HL-60 (cell line): ENCODE results near the gene OIP5.
A peak's percentile ranks its signal among the peaks of the same experiment; 100 is the strongest.

ENCODE experiments used
- GABPA ChIP-seq: IDR thresholded peaks from 2 replicates; pipeline ENCODE4 v1.6.1; 2012; ENCODE audit warnings: low read depth
- POLR2AphosphoS5 ChIP-seq: IDR thresholded peaks from 2 replicates; pipeline ENCODE4 v1.6.1; 2012; ENCODE audit warnings: low read depth
- TF ChIP-seq, protein P1 (sequence below): IDR thresholded peaks from one replicate; pipeline ENCODE4 v1.5.1; 2011; ENCODE audit warnings: low read length, control low read depth, inconsistent platforms; ENCODE audit not compliant: insufficient read depth
- TF ChIP-seq, protein P2 (sequence below): IDR thresholded peaks from 2 replicates; pipeline ENCODE4 v1.6.1; 2012; ENCODE audit warnings: low read depth; ENCODE audit not compliant: insufficient replicate concordance

GRCh38 chr15:41283653-41284426, 48.6 kb downstream of the OIP5 start:
- TF ChIP-seq, protein P1, sequence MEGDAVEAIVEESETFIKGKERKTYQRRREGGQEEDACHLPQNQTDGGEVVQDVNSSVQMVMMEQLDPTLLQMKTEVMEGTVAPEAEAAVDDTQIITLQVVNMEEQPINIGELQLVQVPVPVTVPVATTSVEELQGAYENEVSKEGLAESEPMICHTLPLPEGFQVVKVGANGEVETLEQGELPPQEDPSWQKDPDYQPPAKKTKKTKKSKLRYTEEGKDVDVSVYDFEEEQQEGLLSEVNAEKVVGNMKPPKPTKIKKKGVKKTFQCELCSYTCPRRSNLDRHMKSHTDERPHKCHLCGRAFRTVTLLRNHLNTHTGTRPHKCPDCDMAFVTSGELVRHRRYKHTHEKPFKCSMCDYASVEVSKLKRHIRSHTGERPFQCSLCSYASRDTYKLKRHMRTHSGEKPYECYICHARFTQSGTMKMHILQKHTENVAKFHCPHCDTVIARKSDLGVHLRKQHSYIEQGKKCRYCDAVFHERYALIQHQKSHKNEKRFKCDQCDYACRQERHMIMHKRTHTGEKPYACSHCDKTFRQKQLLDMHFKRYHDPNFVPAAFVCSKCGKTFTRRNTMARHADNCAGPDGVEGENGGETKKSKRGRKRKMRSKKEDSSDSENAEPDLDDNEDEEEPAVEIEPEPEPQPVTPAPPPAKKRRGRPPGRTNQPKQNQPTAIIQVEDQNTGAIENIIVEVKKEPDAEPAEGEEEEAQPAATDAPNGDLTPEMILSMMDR = no peak
- peak; percentile 80 for TF ChIP-seq POLR2AphosphoS5
- no peak for TF ChIP-seq GABPA
- TF ChIP-seq, protein P2, sequence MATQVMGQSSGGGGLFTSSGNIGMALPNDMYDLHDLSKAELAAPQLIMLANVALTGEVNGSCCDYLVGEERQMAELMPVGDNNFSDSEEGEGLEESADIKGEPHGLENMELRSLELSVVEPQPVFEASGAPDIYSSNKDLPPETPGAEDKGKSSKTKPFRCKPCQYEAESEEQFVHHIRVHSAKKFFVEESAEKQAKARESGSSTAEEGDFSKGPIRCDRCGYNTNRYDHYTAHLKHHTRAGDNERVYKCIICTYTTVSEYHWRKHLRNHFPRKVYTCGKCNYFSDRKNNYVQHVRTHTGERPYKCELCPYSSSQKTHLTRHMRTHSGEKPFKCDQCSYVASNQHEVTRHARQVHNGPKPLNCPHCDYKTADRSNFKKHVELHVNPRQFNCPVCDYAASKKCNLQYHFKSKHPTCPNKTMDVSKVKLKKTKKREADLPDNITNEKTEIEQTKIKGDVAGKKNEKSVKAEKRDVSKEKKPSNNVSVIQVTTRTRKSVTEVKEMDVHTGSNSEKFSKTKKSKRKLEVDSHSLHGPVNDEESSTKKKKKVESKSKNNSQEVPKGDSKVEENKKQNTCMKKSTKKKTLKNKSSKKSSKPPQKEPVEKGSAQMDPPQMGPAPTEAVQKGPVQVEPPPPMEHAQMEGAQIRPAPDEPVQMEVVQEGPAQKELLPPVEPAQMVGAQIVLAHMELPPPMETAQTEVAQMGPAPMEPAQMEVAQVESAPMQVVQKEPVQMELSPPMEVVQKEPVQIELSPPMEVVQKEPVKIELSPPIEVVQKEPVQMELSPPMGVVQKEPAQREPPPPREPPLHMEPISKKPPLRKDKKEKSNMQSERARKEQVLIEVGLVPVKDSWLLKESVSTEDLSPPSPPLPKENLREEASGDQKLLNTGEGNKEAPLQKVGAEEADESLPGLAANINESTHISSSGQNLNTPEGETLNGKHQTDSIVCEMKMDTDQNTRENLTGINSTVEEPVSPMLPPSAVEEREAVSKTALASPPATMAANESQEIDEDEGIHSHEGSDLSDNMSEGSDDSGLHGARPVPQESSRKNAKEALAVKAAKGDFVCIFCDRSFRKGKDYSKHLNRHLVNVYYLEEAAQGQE = peak; percentile 71
